ENCODE measurements around the gene TNFRSF1A.
"Not testable (repeated sequence)": the region's sequence is repeated elsewhere in the genome, so short reads cannot be mapped to it uniquely, and the experiment has no call there.

TNFRSF1A gene

DNA sequence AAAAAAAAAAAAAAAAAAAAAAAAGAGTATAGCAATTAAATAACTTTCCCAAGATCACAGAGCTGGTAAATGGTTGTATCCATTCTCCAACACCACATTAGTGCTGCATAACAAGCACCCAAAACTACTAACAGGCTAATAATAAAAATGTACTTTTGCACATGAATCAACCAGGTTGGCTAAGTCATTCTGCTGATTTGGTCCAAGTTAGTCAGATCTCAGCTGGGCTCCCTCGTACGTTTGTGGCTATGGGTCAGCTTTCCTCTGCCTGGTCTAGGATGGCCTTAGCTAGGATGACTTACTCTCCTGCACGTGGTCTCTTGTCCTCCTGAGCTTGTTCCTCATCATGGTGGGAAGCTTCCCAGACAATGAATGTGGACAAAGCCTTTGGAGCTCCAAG, 39.3 kb downstream of the TNFRSF1A start:
- DNase-seq (ENCODE audit: low spot score), result no peak

DNA sequence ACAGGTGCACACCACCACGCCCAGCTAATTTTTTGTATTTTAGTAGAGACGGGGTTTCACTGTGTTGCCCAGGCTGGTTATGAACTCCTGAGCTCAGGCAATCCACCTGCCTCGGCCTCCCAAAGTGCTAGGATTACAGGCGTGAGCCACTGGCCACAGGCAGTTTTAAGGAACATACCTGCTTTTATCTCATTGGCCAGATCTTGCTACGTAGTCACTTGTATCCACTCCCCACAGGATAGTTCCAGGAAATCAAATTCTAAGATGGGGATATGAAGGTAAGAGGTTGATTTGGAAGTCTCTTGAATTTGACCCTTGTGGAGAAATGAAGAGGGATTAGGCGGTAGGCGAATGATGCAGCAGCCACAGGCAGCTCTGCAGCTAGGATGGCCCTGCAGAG, 40.2 kb downstream of the TNFRSF1A start:
- no peak for DNase-seq (ENCODE audit: low spot score)

DNA sequence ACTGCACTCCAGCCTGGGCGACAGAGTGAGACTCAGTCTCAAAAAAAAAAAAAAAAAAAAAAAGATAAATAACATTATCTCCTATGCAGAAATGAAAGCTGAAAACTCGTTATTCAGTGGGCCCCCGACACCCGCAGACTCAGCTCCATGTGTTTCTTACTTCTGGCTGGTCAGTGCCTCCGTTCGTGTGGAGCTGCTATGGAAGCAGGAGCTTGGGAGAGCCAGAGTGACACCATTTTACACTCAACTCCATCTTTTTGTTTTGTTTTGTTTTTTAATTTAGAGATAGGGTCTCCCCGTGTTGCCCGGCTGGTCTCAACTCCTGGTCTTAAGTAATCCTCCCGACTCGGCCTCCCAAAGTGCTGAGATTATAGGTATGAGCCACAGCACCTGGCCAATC, 44.7 kb downstream of the TNFRSF1A start:
- no peak for DNase-seq (ENCODE audit: low spot score)

DNA sequence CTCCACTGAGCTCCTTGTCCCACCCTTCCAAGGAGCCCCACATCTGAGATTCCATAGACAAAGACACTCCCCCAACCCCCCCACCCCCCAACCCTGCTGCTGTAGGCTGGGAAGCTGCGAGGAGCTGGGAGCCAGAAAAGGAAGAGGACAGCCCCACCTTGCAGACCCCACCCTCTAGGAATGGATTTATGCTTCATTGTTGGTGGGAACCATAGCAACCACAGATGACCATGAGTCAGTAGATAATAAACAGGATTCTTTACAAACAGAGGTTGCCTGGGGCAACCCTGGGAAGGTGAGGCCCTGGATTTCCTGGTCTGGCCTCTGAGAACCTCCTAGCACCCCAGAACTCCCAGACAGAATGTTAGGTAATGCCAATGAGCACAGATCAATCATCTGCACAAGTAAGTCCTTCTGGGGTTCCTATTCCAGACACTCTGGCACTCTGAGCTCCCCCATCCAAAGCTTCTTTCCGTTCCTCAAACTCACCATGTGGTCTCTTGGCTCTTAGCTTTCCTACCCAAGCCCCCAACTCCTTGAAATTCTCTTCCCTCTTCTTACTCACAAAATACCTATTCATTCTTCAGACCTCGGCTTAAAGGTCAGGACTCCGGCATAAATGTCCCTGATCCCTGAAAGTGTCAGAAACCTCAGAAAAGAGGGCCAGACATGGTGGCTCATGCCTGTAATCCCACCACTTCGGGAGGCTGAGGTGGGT, 46.6 kb downstream of the TNFRSF1A start:
- DNase-seq (ENCODE audit: low spot score), result no peak

DNA sequence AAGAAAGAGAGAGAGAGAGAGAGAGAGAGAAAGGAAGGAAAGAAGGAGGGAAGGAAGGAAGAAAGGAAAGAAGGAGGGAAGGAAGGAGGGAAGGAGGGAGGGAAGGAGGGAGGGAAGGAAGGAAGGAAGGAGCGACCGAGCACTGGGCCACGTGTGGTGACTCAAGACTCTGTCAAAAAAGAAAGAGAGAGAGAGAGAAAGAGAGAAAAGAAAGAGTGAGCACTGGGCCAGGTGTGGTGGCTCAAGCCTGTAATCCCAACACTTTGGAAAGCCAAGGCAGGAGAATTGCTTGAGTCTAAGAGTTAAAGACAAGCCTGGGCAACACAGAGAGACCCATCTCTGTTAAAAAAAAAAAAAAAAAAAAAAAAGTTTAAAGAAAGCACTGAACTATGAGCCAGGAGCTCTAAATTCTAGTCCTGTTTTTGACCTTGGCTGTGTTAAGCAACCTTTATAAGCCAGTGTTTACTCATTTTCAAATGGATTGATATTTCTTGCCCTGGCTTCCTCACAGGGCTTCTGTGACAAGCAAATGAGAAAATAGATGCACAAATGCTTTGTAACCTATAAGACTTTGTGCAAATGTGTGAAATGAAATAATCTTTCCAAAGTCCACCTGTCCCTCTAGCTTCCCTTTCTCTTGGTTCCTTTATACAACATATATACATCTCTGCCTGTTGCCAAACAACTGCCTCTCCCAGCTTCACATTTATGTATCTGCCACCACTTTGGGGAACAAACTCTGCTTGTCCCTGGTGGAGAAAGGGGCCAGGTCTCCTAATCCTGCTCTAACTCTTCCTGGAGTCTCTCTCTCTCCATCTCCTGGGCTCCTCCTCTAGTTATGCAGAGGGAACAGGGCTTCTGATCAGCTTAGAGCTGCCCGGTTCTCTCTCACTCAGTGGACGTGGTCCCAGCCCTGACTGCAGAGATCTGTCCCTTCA, 47.5 kb downstream of the TNFRSF1A start:
- no peak for DNase-seq (ENCODE audit: low spot score)

DNA sequence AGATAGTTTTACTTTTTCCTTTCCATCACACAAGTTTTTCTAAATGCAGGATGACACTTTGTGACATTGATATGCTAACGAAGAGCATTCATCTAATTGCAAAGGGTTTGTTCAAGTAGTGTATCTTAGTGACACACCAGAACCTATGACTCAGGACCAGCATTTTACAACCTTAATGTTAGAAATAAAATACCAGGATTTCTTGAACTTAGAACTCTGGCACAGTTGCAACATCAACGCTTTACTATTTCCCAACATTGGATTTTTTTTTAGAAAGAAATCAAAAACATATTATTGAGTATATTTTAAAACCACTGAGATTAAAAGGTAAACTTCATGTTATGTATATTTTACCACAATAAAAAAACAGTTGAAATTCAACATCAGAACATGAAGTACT, 49.3 kb downstream of the TNFRSF1A start:
- no peak for DNase-seq (ENCODE audit: low spot score)

DNA sequence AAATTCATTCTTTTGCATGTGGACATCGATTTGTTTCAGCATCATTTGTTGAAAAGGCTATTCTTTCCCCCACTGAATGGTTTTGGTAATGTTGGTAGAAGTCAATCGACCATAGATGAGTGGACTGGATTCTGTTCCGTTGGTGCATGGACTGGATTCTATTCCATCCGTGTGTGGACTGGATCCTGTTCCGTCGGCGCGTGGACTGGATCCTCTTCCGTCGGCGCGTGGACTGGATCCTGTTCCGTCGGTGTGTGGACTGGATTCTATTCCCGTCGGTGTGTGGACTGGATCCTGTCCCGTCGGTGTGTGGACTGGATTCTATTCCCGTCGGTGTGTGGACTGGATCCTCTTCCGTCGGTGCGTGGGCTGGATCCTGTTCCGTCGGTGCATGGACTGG, 52.0 kb downstream of the TNFRSF1A start:
- DNase-seq (ENCODE audit: low spot score), result not testable (repeated sequence)

DNA sequence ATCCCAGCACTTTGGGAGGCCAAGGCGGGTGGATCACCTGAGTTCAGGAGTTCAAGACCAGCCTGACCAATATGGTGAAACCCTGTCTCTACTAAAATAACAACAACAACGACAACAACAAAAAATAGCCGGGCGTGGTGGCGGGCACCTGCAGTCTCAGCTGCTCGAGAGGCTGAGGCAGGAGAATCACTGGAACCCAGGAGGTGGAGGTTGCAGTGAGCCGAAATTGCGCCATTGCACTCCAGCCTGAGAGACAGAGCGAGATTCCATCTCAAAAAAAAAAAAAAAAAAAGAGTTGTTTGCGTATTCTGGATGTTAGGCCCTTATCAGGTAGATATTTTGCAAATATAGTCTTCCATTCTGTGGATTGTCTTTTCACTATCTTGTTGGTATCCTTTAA, 52.8 kb downstream of the TNFRSF1A start:
- not testable (repeated sequence) for DNase-seq (ENCODE audit: low spot score)

DNA sequence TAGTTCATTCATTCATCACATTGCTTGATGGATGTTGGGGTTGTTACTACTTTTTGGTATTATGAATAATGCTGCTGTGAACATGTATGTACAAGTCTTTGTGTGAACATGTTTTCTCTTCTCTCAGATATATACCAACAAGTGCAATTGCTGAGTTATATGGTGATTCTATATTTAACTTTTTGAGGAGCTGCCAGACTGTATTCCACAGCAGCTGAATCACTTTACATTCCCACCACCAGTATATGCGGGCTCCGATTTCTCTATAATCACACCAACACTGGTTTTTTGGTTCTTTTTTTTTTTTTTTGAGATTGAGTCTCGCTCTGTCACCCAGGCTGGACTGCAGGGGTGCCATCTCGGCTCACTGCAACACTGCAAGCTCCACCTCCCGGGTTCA, 53.6 kb downstream of the TNFRSF1A start:
- no peak for DNase-seq (ENCODE audit: low spot score)

DNA sequence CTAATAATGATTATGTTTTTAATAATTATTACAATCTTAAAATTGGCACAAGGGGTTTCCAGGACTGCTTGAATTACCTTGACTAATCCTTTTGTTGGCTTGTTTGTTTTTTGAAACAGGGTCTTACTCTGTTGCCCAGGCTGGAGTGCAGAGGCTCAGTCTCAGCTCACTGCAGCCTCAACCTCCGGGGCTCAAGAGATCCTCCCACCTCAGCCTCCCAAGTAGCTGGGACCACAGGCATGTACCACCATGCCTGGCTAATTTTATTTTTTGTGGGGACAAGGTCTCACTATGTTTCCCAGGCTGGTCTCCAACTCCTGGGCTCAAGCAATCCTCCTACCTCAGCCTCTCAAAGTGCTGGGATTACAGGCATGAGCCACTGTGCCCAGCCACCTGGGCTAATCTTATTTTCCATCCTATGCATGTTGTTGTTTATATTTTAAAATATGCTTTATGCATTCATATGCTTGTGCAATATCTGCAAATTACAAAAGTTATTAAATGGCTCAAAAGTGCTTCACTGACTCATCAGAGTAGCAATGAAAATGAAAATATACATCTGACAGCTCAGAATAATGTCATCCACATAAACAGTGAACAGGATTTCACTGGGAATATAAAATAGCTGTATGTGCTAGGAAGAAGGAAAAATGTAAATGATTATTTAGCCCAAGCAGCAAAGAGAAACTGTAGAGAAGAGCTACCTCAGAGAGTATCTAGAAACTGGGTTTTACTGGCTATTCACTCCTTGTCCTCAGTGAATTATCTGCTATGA, 56.2 kb downstream of the TNFRSF1A start:
- no peak for DNase-seq (ENCODE audit: low spot score)

DNA sequence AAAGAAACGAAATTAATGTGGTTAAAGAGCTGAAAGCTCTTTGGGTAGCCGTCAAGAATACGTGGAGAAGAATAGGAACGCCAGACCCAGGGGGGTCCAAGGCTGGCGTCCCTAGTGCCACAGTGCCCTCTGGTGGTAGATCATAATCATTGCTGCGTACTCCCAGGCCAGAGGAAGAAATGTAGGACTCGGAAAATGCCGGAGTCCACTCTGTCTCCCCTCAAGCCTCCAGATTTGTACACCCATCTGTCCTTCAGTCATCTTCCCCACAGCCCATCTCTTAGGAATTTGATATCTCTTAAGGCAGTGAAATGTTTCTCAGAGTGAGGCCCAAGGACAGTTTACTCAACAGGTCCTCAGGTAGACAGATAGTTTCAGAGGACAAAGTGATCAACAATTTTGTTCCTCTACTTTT, 56.8 kb downstream of the TNFRSF1A start:
- peak; percentile 57 for DNase-seq (ENCODE audit: low spot score)

DNA sequence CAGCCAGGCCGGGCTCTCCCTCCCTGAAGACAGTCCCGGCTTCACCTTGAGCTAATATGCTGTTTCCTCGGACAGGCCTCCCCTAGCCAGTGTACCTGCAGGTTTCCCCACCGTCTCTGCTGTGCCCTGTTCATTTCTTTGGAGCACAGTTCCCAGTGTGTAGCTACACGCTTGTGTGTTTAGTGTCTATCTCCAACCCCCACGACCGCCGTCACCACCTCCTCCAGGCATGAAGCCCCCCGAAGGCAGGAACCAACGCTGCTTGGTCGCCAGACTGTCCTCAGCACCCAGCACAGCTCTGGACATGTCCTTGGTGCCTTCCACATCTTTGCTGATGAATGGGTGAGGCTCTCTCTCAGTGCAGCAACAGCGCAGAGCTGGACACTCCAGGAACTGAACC, 57.6 kb downstream of the TNFRSF1A start:
- no peak for DNase-seq (ENCODE audit: low spot score)

DNA sequence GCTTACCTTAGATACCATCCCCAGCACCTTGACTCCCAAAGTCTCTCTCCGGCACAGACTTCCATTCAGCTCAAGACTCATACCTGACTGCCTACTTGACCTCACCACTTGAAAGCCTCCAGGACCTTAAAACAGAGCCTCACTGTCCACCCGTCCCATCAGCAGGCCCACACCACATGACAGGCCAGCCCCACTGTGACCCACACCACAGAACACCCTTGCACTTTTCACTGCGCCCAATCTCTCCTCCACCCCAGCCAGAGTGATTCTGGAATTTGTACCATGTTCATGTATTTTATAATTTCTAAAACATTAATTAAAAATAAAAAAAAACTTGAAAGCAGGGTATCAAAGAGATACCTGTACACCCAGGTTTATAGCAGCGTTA, 59.4 kb downstream of the TNFRSF1A start:
- DNase-seq (ENCODE audit: low spot score), result no peak

DNA sequence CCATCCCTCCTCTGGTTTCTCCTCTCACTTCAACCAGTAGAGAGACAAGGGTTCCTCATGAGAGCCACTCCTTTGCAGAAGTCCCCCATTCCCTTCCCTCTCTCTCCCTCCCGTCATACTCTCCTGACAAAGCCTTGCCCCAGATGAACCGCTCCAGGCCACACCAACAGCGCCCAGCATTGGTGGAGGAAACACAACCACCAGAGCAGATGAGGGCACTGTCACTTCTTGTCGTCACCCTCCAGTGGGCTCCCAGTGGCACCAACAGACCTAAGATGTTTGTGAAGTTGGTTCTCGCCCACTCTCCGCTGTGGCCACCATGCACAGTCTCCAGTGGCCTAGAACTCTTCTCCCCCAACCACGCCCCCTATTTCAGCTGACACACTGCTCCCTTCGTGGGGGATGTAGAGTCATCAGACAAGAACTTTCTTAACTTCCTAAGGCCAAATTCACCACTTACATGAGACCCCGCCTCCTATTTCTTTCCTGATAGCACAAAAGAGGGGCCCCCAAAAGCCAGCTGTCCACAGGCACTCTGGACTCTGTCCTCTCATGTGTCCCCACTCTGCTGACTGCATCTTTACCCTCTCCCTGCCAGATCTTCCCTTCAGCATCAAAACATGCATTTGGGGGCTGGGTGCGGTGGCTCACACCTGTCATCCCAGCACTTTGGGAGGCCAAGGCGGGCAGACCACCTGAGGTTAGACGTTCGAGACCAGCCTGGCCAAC, 60.6 kb downstream of the TNFRSF1A start:
- no peak for DNase-seq (ENCODE audit: low spot score)

DNA sequence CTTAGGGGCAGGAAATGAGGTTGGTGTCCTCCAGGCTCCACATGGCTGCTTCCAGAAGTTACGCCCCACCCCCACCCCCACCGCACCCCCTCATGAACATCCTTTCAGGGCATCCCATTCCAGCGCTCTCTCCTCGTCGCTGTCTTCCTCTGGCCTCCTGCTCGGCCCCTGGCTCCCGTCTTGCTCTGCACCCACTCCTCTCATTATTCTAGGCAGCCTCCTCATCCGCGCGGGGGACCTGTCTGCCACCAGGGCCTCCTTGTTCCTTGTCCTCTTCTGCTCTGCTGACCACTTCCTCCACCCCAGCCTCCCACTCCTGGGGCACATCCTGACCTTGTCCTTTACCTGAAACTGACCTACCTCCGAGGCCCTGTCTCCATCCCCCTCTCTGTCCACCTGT, 61.2 kb downstream of the TNFRSF1A start:
- no peak for DNase-seq (ENCODE audit: low spot score)

DNA sequence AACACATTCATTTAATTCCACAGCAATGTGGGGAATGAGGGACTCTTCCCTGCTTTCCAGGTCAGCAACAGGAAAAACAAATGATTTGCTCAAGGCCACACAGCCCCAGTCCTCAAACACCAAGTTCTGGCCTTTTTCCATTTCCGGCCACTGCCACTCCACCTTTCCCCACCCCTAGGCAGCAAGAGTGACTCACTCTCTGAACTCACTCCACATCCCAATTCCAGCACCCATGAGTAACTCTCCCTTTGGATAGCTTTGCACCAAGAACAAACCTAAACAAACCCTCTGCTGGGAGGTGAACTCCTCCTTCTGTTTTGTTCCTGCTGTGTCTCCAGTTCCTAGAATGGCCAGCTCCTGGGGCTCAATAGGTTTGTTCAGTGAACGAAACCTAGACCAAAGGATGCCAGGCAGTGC, 61.8 kb downstream of the TNFRSF1A start:
- DNase-seq (ENCODE audit: low spot score), result no peak

DNA sequence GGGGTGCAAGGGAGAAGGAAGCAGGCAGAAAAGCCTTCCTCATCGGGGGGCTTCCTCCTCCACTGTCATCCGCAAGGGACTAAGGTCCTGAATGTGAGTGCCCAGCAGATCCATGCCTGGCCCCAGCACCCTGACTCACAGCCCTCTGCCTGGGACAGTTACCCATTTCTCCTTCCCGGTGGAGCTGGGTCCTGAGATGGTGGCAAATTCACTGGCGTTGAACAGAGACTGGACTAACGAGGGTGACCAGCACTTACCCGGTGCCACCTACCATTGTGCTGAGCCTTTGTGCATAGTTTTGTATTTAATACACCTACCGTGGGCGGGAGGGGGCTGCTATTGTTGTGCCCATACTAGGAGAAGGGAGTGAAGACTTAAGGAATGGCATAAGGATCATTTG, 62.2 kb downstream of the TNFRSF1A start:
- DNase-seq (ENCODE audit: low spot score), result no peak

DNA sequence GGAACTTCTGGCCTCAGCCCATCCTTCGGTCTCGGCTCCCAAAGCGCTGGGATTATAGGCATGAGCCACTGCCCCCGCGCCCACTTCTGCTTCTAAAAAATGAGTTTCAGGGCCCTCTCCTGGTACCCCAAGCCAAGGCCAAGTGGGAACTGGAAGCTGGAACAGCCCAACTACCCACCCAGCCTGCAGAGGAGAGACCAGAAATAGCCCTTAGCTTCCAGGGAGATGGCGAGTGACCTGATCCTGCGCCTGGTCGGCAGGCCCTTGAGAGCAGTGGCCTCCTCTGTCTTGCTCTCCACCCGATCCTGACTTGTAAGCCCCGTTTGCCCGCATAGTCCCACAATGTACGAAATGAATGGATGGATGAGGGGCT, 62.6 kb downstream of the TNFRSF1A start:
- no peak for DNase-seq (ENCODE audit: low spot score)

All from CD4-positive, alpha-beta T cell treated with Interleukin-6 at 100 ng/mL for 8 hours (primary cell).